Thyroid gland (tissue), 4 donors: ENCODE measurements around the gene SUN2.

Experiments used
- POLR2A ChIP-seq, 2 donors: fragments of 450-650 bp; IDR thresholded peaks; one replicate each; pipeline ENCODE4 v1.6.1; 2017; ENCODE audit warnings: antibody characterized with exemption in 2 of 2, mild to moderate bottlenecking in 2 of 2, moderate library complexity in 1 of 2
- TF ChIP-seq, protein P1 (sequence below), 6 experiments: fragments of 200-600 bp in 3 of 6; fragments of 450-650 bp in 3 of 6; sonication (generic) in 3 of 6; IDR thresholded peaks; one replicate each; pipeline ENCODE4 v1.5.1; 2016 to 2019; ENCODE audit warnings: antibody characterized with exemption in 6 of 6, mild to moderate bottlenecking in 2 of 6, inconsistent platforms in 1 of 6, moderate library complexity in 1 of 6

GRCh38 chr22:38773363-38773946 lies 17.7 kb upstream of the SUN2 start:
- no peak for TF ChIP-seq POLR2A (IDR thresholded peaks at IDR 0.05)
- TF ChIP-seq, protein P1, sequence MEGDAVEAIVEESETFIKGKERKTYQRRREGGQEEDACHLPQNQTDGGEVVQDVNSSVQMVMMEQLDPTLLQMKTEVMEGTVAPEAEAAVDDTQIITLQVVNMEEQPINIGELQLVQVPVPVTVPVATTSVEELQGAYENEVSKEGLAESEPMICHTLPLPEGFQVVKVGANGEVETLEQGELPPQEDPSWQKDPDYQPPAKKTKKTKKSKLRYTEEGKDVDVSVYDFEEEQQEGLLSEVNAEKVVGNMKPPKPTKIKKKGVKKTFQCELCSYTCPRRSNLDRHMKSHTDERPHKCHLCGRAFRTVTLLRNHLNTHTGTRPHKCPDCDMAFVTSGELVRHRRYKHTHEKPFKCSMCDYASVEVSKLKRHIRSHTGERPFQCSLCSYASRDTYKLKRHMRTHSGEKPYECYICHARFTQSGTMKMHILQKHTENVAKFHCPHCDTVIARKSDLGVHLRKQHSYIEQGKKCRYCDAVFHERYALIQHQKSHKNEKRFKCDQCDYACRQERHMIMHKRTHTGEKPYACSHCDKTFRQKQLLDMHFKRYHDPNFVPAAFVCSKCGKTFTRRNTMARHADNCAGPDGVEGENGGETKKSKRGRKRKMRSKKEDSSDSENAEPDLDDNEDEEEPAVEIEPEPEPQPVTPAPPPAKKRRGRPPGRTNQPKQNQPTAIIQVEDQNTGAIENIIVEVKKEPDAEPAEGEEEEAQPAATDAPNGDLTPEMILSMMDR (IDR thresholded peaks at IDR 0.05), result no peak
